KG1 (cell line): ENCODE data around the gene GLI3.

ENCODE experiments used
- DNase-seq: peaks from one replicate; lab custom pipeline; 2025; lab: John Stamatoyannopoulos, UW

GLI3 gene

GRCh38 chr7:42105554-42106358 is 131.3 kb downstream of the GLI3 start:
- no peak for DNase-seq

DNA sequence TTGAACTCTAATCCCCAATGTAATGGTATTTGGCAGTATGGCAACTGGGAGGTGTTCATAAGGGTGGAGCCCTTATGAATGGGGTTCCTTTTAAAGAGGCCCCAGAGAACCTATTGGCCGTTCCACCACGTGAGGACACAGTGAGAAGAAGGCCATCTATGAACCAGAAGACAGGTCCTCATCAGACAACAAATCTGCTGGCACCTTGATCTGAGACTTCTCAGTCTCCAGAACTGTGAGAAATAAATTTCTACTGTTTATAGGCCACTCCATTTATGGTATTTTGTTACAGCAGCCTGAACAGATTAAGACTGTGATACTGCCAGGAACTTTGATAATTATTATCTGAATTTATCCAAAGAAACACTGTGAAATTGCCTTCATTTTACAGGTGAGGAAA is 132.3 kb downstream of the GLI3 start:
- DNase-seq = no peak

- DNase-seq = no peak
These were observed 132.8 kb downstream of the GLI3 start for GRCh38 chr7:42104231-42104630.

DNA sequence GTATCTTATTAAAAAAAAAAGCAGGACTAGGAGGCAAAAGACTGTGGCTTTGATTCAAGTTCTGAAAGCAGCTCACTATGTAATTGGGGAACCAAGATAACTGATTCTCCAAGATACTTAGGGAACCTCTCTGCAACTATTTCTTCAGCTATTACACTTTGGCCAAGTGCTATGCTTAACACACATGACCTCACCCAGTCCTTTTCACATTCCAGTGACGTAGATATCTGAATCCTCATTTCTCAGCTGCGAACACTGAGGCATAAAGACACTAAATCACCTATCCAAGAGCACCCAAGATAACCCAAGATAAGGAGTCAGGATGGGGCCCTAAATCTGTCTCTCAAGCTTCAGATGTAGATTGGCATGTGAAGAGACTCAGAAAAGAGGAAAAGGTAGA is 133.6 kb downstream of the GLI3 start:
- DNase-seq = no peak

DNA sequence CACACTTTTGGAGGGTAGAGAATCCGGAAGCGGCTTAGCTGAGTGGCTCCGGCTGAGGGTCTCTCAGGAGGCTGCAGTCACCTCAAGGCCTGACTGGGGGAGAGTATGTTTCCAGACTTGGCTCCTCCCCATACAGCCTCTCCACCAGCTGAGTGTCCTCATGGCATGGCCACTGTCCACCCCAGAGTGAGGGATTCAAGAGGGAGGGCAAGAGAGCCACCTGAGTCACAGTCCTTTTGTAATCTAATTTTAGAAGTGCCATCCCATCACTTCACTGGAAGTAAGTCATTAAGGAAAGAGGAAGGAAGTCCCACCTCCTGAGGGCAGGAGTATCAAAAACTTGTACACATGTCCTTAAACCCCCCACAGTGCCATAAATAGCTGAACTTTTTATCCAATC is 134.0 kb downstream of the GLI3 start:
- DNase-seq = no peak

DNA sequence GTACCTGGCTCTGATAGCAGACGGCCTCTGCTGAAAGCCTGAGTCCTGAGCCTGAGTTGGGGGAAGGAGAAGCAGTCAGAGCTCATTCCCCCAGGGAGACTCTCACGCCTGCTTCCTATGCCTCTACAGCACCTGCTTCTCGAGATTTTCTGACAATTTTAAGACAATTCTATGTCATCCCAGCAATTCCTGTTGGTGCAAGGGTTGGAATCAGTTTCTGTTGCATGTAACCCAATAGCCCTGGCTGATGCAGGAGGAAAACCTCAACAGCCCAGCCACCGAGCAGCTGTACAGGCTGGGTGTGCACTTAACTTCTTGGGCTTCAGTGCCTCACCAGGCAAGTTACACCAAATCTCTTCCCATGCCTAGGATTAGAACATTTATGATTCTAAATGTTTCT is 134.7 kb downstream of the GLI3 start:
- no peak for DNase-seq

DNA sequence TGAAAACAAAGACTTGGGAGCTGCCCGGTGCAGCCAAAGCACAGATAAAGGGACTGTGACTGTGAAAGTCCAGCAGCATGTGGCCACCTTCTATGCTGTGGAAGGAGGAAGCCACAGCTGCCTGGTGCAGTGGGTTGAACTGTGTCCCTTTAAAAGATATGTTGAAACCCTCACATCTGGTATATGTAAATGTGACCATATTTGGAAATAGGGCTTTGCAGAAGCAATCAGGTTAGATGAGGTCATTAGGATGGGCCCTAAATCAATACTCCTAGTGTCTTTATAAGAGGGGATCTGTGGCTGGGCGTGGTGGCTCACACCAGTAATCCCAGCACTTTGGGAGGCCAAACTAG is 136.9 kb downstream of the GLI3 start:
- no peak for DNase-seq

DNA sequence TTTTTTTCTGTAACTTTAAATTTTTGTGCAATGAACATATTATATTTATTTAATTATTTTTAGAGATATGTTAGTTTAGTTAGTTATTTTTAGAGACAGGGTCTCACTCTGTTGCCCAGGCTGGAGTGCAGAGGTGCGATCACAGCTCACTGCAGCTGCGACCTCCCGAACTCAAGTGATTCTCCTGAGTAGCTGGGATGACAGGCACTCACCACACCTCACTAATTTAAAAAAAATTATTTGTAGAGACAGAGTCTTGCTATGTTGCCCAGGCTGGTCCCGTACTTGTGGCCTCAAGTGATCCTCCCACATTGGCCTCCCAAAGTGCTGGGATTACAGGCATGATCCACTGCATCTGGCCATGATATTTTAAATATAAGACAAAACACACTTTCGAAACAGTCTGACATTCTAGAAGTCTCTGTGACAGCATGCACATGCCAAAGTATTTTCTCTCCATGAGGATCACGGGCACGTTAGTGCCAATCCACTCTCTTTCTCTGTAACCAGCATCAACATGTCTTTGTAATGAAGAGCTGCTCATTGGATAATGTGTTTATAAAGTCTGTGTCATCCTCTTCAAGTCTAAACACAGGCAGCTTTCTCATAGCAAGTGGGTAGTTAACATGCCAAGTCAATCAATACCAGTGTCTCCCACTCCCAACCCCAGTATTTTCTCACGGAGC is 137.4 kb downstream of the GLI3 start:
- no peak for DNase-seq

DNA sequence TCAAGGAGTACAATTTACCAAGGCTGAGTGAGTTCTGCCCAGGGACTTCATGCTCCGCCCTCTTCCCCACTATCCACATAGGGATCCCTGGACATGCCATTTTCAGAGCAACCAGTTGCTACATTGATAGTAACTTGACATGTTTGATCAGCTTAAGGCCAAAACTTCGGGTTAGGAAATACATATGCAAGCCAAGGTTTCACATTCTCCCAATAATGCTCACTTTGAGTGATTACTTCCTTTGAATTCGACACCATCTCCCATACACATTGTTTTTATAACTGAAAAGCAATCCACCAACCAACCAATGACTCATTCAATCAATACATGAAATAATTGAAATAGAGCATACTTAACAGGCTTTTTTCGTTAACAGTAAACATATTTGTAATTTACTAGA is 137.9 kb downstream of the GLI3 start:
- DNase-seq = no peak

DNA sequence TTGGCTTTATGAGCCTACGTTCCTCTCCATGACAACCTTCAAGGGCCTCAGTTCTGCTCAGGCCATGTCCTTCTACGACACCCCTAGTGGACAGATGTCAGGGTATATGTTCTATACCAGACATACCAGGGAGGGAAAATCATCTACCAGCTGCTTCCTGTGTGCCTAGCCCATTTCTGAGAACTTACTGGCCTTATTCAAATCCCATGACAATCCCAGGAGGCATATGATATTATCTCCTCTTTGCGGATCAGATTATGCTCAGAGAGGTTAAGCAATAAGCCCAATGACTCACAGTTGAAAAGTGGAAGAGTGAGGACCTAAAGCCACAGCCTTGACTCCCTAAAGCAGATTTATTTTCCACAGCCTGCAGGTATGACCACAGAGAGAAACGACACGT is 139.3 kb downstream of the GLI3 start:
- no peak for DNase-seq

GRCh38 chr7:42096681-42097561 is 140.1 kb downstream of the GLI3 start:
- no peak for DNase-seq

- DNase-seq = no peak
These were observed 140.7 kb downstream of the GLI3 start for GRCh38 chr7:42096268-42096667.

DNA sequence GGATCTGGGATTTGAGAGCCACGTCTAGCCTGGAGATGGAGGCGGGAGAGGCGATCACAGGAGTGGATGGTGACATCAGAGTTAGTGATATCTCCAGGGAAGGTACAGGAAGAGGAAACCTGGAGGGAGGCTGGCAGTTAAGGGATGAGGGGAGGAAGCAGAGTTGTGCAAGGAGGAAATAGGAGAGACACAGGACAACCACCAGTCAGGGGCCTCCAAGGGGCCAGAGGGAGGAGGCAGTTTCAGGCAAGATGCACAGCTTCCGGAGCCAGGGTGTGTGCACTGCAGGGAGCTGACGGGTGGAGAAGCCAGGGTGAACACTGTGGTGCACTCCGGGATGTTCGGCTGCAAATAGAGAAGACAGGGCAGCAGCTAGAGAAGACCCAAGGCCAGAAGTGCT is 141.2 kb downstream of the GLI3 start:
- no peak for DNase-seq

- DNase-seq = no peak
These were observed 143.6 kb downstream of the GLI3 start for GRCh38 chr7:42093349-42093905.

DNA sequence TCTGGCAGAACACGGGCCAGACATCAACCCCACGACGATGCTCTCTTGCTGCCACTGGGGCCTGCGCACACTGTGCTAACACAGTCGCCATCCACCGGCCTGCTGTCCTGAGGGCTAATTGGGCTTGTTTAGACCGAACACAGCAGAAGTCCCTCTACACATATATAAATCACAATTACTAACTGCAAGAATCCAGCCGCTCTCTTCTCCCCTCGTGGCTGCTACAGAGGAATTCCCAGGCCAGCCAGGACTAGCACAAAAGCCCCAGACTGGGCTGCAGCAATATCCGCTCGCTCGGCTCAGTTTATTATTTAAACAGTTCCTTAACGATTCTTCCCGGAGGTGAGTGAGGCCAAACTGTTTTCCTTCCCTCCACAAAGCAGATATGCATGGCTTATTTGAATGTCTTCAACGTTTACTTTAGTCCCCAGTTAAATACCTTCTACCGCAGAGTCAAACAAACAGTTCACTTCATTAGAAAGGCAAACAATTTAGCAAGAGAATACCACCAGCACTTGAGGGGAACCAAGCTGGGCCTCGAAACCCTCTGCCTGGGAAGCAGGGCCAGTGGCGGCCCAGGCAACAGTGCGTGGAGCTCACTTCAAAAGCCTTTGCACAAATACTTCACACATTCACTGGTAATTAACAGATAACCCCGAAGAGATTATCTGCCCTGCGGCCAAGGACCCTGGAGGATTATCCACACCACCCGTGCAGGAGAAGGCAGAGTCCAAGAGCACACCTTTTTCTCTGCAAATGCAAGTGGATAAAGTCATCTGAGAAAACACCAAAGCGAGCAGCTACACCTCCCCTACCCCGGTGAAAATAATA is 145.3 kb downstream of the GLI3 start:
- DNase-seq = no peak

DNA sequence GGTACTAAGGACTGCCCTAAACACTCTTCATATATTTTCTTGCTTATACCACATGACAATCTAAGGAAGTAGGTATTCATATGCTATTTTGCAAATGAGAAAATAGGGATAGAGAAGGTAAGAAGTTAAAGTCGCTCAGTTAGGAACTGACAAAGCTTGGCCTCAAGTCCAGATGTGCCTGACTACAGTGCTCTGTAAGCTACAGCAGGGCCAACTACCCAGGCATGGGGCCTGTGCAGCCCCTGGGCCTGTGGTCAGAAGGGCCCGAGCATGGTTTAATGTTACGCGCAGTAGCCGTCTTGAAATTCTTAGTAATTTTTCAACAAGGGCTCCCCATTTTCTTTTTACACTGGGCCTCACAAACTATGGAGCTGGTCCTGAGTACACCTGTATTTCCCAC is 146.2 kb downstream of the GLI3 start:
- no peak for DNase-seq

DNA sequence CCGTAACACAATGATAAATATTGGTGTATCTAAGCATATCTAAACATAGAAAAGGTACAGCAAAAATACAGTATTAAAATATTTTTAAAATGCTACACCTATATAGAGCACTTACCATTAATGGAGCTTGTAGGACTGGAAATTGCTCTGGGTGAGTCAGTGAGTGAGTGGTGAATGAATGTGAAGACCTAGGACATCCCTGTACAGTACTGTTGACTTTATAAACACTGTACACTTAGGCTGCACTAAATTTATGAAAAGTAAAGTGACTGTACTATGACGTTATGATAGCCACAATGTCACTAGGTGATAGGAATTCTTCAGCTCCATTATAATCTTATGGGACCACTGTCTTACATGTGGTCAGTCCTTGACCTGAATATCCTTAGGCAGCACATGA is 147.0 kb downstream of the GLI3 start:
- no peak for DNase-seq

DNA sequence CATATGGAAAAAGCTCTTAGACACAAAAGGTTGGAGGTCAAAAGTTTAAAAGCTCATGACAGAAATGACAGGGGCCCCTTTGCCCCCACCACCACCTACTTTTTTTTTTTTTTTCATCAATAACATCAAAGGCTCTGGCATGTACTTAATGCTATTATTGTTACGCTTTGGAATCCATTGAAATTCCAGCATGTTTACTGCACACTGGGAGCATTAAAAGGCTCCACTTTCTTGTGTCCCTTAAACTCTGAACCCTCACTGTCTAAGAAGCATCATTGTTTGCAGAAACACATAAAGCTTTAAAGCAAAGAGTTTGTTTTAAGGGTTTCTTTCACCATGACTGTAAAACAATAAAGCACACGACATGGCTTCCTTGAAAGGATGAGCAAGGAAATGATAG is 149.4 kb downstream of the GLI3 start:
- no peak for DNase-seq

DNA sequence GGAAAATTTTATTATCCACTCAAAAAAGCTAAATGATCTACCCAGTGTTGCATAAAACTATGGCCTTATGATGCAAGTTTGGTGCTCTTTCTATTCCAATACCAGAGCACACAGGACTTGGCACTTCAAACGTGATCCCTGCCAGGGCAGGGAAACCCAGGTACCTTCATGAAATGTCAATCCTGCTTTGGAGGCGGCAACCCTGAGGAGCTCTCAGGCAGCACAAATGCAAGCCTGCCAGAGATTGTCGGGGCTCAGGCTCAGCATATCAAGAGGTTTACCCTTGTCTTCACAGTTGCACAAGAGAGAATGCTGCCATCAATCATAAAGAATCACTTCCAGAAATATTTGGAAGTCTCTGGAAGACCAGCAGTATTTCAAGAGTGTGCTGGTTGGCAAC is 151.5 kb downstream of the GLI3 start:
- no peak for DNase-seq

DNA sequence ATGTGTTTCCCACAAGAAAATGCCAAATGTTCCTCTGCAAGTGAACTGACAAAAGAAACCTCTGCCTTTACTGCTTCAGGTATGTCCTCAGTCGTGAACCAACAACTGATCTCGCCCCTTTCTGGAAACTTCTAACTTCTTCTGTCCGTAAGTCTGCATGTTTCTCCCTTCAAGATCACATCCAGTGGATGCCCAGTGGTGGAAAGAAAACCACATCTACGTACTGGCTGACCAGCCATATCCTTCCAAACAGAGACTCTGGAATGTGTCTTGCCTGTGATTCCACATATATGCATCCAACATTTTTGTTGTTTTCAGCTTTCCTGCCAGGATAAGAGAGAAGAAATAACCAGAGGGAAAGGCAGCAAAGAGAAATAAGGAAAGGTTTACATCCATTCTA is 152.7 kb downstream of the GLI3 start:
- no peak for DNase-seq

DNA sequence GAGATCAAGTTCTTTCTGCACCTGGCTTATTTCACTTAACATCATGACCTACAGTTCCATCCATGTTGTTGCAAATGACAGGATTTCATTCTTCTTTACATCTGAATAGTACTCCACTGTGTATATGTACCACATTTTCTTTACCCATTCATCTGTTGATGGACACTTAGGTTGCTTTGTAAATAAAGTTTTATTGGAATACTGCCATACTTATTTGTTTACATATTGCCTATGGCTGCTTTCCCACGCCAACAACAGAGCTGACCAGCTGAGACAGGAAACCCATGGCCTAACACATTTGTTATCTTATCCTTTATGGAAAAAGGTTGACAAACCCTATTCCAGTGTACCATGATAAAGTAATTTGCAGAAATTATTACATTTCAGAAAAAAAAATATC is 153.7 kb downstream of the GLI3 start:
- DNase-seq = no peak

DNA sequence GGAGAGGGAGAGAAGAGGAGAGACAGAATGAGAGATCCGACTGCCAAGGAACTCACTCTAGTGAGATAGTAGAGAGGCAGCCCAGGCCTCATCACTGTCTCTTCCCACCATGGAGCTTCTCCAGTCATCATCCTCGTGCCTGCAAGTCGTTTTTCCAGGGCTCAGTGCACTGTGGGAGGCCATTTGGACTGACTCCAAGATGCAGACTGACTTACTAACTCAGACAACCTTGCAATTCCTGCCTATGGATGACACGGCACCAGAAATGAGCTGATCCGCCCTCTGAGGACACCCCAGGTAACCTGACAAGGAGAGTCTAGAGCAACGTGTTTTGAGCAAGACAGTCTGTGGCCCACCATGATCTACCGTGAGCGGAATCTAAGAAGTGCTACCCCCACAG is 154.9 kb downstream of the GLI3 start:
- no peak for DNase-seq
